Ovary (tissue), 3 donors: ENCODE measurements around the gene TBC1D7.

Experiments used
- POLR2A ChIP-seq: fragments of 450-650 bp; IDR thresholded peaks from one replicate; pipeline ENCODE4 v1.6.1; 2017; ENCODE audit warnings: antibody characterized with exemption, mild to moderate bottlenecking, moderate library complexity
- TF ChIP-seq, protein P1 (sequence below), 3 donors: fragments of 450-650 bp in 2 of 3; fragments of 200-600 bp in 1 of 3; IDR thresholded peaks; one replicate each; pipeline versions ENCODE4 v1.5.1 to v1.8.0; 2016 to 2022; ENCODE audit warnings: antibody characterized with exemption in 3 of 3, mild to moderate bottlenecking in 1 of 3
- donor health status: DM: no; HTN: no; CAD: no.

DNA sequence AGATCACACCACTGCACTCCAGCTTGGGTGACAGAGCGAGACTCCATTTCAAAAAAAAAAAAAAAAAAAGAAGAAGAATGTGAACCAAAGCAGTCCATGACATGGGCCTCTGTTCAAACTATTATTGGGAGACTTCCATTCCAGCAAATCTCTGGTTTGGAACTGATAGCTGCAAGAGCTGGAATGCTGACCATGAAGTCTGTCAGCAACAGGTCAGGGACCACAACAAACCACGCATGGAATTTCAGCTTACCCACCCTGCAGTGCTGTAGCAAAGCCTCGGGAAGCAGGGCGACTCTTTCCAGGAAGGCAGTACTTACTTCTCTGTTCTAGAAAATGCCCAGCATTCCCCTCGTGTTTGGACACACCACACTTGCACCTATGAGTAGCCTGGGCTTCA, 34.1 kb upstream of the TBC1D7 start:
- TF ChIP-seq POLR2A: no peak
- TF ChIP-seq, protein P1, sequence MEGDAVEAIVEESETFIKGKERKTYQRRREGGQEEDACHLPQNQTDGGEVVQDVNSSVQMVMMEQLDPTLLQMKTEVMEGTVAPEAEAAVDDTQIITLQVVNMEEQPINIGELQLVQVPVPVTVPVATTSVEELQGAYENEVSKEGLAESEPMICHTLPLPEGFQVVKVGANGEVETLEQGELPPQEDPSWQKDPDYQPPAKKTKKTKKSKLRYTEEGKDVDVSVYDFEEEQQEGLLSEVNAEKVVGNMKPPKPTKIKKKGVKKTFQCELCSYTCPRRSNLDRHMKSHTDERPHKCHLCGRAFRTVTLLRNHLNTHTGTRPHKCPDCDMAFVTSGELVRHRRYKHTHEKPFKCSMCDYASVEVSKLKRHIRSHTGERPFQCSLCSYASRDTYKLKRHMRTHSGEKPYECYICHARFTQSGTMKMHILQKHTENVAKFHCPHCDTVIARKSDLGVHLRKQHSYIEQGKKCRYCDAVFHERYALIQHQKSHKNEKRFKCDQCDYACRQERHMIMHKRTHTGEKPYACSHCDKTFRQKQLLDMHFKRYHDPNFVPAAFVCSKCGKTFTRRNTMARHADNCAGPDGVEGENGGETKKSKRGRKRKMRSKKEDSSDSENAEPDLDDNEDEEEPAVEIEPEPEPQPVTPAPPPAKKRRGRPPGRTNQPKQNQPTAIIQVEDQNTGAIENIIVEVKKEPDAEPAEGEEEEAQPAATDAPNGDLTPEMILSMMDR (IDR thresholded peaks at IDR 0.05): no peak
